Measurements from ENCODE around the gene CITED4.
A peak's percentile ranks its signal among the peaks of the same experiment; 100 is the strongest.

CITED4 gene

DNA sequence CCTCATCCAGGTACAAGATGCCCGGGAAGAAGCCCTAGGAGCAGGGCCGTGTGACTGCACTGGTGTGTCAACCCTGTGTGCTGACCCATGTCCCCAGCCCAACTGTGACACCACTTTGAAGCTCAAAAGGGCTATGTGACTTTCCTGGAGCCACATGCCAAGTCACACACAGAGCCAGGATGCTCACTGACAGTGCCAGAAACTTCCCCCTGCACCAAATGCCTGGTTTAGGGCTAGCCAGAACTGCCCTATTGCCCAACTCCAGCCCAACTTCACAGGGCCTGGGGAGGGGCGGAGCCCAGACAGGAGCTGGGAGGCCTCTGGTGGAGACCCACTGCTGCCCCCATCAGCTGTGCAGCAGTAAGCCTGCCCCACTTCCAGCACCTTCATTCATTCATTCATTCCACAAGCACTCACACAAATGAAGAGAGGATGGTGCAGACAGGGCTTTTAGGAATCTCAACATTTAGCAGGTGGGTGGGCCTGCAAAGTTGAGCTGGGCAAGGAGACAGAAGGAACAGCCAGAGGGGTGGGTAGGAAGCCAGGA is 41.8 kb downstream of the CITED4 start:
- POLR2A ChIA-PET: interaction anchor here (1.6 kb wide), 1 partner anchor 42 kb away, joined by 4 read pairs; the partner anchor contains the start of gene CITED4
- TF ChIP-seq SP1 (IDR thresholded peaks at IDR 0.05): no peak
- no peak for TF ChIP-seq TARDBP (IDR thresholded peaks at IDR 0.05)
- TF ChIP-seq, protein P1, sequence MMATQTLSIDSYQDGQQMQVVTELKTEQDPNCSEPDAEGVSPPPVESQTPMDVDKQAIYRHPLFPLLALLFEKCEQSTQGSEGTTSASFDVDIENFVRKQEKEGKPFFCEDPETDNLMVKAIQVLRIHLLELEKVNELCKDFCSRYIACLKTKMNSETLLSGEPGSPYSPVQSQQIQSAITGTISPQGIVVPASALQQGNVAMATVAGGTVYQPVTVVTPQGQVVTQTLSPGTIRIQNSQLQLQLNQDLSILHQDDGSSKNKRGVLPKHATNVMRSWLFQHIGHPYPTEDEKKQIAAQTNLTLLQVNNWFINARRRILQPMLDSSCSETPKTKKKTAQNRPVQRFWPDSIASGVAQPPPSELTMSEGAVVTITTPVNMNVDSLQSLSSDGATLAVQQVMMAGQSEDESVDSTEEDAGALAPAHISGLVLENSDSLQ (IDR thresholded peaks at IDR 0.05): no peak
- no peak for TF ChIP-seq LEF1 (IDR thresholded peaks at IDR 0.05; ENCODE audit: borderline replicate concordance)
- no peak for TF ChIP-seq BHLHE40 (IDR thresholded peaks at IDR 0.05; ENCODE audit: borderline replicate concordance)
- no peak for TF ChIP-seq FOXK2 (IDR thresholded peaks at IDR 0.05)
- no peak for TF ChIP-seq NFRKB (IDR thresholded peaks at IDR 0.05)
- no peak for TF ChIP-seq HDGF (IDR thresholded peaks at IDR 0.05; ENCODE audit: borderline replicate concordance)
- no peak for TF ChIP-seq L3MBTL2 (conservative IDR thresholded peaks at IDR 0.05)
- no peak for TF ChIP-seq ELF4 (IDR thresholded peaks at IDR 0.05)
- no peak for TF ChIP-seq SUZ12 (IDR thresholded peaks at IDR 0.05)
- no peak for TF ChIP-seq CTBP1 (IDR thresholded peaks at IDR 0.05; ENCODE audit: borderline replicate concordance)
- TF ChIP-seq FOXM1 (IDR thresholded peaks at IDR 0.05; ENCODE audit: borderline replicate concordance): no peak
- TF ChIP-seq ARNT (IDR thresholded peaks at IDR 0.05): no peak
- TF ChIP-seq ZNF384 (IDR thresholded peaks at IDR 0.05): no peak
- DNase-seq (ENCODE audit: extremely low spot score): peak; percentile 31
- CTCF ChIA-PET: no interaction called here

DNA sequence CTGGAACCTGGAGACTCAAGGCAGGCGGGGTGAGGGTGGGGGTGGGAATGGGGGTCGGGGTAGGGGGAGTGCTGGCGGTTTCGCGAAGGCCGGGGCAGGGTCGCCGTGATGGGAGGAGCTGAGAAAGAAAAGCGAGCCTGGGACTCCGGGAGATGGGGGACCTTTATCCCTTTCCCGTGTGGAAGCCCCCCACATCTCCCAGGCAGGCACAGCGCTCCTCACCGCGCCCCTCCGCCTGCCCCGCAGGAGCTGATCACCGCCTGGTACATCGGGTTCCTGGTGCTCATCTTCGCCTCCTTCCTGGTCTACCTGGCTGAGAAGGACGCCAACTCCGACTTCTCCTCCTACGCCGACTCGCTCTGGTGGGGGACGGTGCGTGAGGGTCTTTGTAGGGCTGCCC is 43.1 kb downstream of the CITED4 start:
- ChIA-PET CTCF (no interaction called here), POLR2A (no interaction called here)
- no peak for TF ChIP-seq FOXM1 (IDR thresholded peaks at IDR 0.05; ENCODE audit: borderline replicate concordance)
- TF ChIP-seq LEF1 (IDR thresholded peaks at IDR 0.05; ENCODE audit: borderline replicate concordance): no peak
- no peak for TF ChIP-seq SP1 (IDR thresholded peaks at IDR 0.05)
- TF ChIP-seq BHLHE40 (IDR thresholded peaks at IDR 0.05; ENCODE audit: borderline replicate concordance): no peak
- TF ChIP-seq ELF4 (IDR thresholded peaks at IDR 0.05): no peak
- TF ChIP-seq, protein P1 (IDR thresholded peaks at IDR 0.05): no peak
- no peak for TF ChIP-seq ZNF384 (IDR thresholded peaks at IDR 0.05)
- no peak for TF ChIP-seq SUZ12 (IDR thresholded peaks at IDR 0.05)
- no peak for TF ChIP-seq HDGF (IDR thresholded peaks at IDR 0.05; ENCODE audit: borderline replicate concordance)
- no peak for TF ChIP-seq NFRKB (IDR thresholded peaks at IDR 0.05)
- TF ChIP-seq L3MBTL2 (conservative IDR thresholded peaks at IDR 0.05): no peak
- no peak for TF ChIP-seq FOXK2 (IDR thresholded peaks at IDR 0.05)
- TF ChIP-seq FOXA1 (IDR thresholded peaks at IDR 0.05): no peak
- TF ChIP-seq ARNT (IDR thresholded peaks at IDR 0.05): no peak
- TF ChIP-seq TARDBP (IDR thresholded peaks at IDR 0.05): no peak
- no peak for TF ChIP-seq CTBP1 (IDR thresholded peaks at IDR 0.05; ENCODE audit: borderline replicate concordance)
- no peak for DNase-seq (ENCODE audit: extremely low spot score)

DNA sequence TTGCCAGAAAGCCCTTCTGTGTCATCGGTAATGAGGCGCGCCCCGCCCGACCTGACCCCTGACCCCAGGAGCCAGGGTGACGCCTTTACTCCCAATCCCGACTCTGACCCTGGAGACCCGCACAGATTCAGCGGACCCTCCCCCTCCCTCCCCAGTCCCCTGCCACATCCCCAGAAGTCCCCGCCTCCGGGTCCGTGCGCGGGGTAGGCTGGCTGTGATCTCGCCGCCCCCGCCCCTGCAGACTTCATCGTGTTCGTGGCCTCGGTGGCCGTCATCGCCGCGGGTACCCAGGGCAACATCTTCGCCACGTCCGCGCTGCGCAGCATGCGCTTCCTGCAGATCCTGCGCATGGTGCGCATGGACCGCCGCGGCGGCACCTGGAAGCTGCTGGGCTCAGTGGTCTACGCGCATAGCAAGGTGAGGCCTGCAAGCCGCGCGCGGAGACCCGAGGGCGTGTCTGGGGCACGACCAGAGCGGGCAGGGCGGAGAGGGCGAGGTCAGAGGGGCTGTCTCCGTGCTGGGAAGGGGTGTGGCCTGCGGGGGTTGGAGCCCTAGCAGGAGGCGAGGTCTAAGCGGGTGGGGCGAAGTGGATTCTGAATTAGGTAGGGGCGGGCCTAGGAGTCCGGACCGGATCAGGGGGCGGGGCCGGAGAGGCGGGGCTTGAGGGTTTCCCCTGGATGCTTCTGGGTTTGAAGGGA is 43.8 kb downstream of the CITED4 start:
- DNase-seq (ENCODE audit: extremely low spot score): no peak
- POLR2A ChIA-PET: no interaction called here

DNA sequence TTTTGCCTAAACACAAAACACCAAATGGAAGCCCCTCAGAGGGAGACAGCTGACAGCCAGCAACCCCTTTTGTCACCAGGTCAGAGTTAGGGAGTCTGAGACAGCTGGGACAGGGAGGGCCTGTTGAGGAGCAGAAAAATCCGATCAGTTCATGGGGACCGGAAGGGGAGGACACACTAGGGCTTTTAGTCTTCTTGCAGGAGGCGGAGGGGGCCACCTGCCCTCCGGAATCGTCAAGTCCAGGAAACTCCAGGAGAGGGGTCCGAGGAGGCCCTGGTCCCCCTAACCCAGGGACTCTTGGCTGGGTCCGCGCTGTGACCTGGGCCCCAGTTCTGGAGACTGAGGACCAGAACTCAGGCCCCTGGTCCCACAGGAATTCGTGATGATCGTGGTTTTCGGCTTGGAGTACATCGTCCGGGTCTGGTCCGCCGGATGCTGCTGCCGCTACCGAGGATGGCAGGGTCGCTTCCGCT is 44.3 kb downstream of the CITED4 start:
- CTCF ChIA-PET: no interaction called here
- DNase-seq (ENCODE audit: extremely low spot score): no peak
- POLR2A ChIA-PET: no interaction called here
- TF ChIP-seq CTBP1 (IDR thresholded peaks at IDR 0.05; ENCODE audit: borderline replicate concordance): no peak
- no peak for TF ChIP-seq FOXK2 (IDR thresholded peaks at IDR 0.05)
- no peak for TF ChIP-seq HDGF (IDR thresholded peaks at IDR 0.05; ENCODE audit: borderline replicate concordance)
- no peak for TF ChIP-seq SP1 (IDR thresholded peaks at IDR 0.05)
- no peak for TF ChIP-seq TARDBP (IDR thresholded peaks at IDR 0.05)
- no peak for TF ChIP-seq L3MBTL2 (conservative IDR thresholded peaks at IDR 0.05)
- TF ChIP-seq NFRKB (IDR thresholded peaks at IDR 0.05): no peak
- TF ChIP-seq LEF1 (IDR thresholded peaks at IDR 0.05; ENCODE audit: borderline replicate concordance): no peak
- no peak for TF ChIP-seq ARNT (IDR thresholded peaks at IDR 0.05)
- no peak for TF ChIP-seq BHLHE40 (IDR thresholded peaks at IDR 0.05; ENCODE audit: borderline replicate concordance)
- no peak for TF ChIP-seq FOXM1 (IDR thresholded peaks at IDR 0.05; ENCODE audit: borderline replicate concordance)

More for the DNA sequence above, 43.8 kb downstream of the CITED4 start:
- TF ChIP-seq L3MBTL2 (conservative IDR thresholded peaks at IDR 0.05) (no peak), FOXA1 (IDR thresholded peaks at IDR 0.05) (no peak), FOXK2 (IDR thresholded peaks at IDR 0.05) (no peak), ELF4 (IDR thresholded peaks at IDR 0.05) (no peak), SUZ12 (IDR thresholded peaks at IDR 0.05) (no peak), SP1 (IDR thresholded peaks at IDR 0.05) (no peak), ZNF384 (IDR thresholded peaks at IDR 0.05) (no peak), NFRKB (IDR thresholded peaks at IDR 0.05) (no peak), BHLHE40 (IDR thresholded peaks at IDR 0.05; ENCODE audit: borderline replicate concordance) (no peak), LEF1 (IDR thresholded peaks at IDR 0.05; ENCODE audit: borderline replicate concordance) (no peak), ARNT (IDR thresholded peaks at IDR 0.05) (no peak), FOXM1 (IDR thresholded peaks at IDR 0.05; ENCODE audit: borderline replicate concordance) (no peak), HDGF (IDR thresholded peaks at IDR 0.05; ENCODE audit: borderline replicate concordance) (no peak), CTBP1 (IDR thresholded peaks at IDR 0.05; ENCODE audit: borderline replicate concordance) (no peak), TARDBP (IDR thresholded peaks at IDR 0.05) (no peak)
- TF ChIP-seq, protein P1 (IDR thresholded peaks at IDR 0.05): no peak
- CTCF ChIA-PET: no interaction called here

DNA sequence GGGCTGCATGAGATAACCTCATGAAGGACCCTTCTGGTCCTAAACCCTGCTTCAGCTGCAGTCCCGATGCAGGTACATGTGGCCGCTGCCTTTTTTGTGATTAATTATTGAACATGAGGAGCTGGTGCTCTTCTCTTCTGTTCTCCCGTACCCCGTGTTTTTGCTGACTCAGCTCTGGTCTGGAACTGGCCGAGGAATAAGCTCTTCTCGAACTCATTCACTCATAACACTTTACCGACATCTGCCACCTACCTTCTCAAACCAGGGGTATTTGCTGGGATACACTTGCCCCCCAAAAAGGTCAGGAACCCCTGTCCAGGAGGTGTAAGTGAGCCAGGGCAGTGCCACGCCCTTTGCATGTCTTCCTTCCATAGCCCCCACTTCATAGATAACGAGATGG is 46.7 kb downstream of the CITED4 start:
- ChIA-PET POLR2A (no interaction called here), CTCF (no interaction called here)
- DNase-seq (ENCODE audit: extremely low spot score): no peak
- TF ChIP-seq TARDBP (IDR thresholded peaks at IDR 0.05): no peak
- no peak for TF ChIP-seq ELF4 (IDR thresholded peaks at IDR 0.05)
- TF ChIP-seq FOXM1 (IDR thresholded peaks at IDR 0.05; ENCODE audit: borderline replicate concordance): no peak
- no peak for TF ChIP-seq SP1 (IDR thresholded peaks at IDR 0.05)
- TF ChIP-seq SUZ12 (IDR thresholded peaks at IDR 0.05): no peak
- no peak for TF ChIP-seq ARNT (IDR thresholded peaks at IDR 0.05)
- TF ChIP-seq NFRKB (IDR thresholded peaks at IDR 0.05): no peak
- no peak for TF ChIP-seq BHLHE40 (IDR thresholded peaks at IDR 0.05; ENCODE audit: borderline replicate concordance)
- no peak for TF ChIP-seq HDGF (IDR thresholded peaks at IDR 0.05; ENCODE audit: borderline replicate concordance)
- TF ChIP-seq FOXA1 (IDR thresholded peaks at IDR 0.05): no peak
- TF ChIP-seq, protein P1 (IDR thresholded peaks at IDR 0.05): no peak
- TF ChIP-seq ZNF384 (IDR thresholded peaks at IDR 0.05): no peak
- TF ChIP-seq CTBP1 (IDR thresholded peaks at IDR 0.05; ENCODE audit: borderline replicate concordance): no peak
- TF ChIP-seq FOXK2 (IDR thresholded peaks at IDR 0.05): no peak

All from HEK293T (cell line).